HG03521 (cell line): ENCODE measurements around the gene ERGIC2.

ENCODE experiments used
- ATAC-seq: cut with Tn5 transposase; IDR thresholded peaks from one replicate; pipeline ENCODE4 v1.9.1; 2021; ENCODE audit warnings: mild to moderate bottlenecking, moderate library complexity; ENCODE audit not compliant: unreplicated experiment

ERGIC2 gene

DNA sequence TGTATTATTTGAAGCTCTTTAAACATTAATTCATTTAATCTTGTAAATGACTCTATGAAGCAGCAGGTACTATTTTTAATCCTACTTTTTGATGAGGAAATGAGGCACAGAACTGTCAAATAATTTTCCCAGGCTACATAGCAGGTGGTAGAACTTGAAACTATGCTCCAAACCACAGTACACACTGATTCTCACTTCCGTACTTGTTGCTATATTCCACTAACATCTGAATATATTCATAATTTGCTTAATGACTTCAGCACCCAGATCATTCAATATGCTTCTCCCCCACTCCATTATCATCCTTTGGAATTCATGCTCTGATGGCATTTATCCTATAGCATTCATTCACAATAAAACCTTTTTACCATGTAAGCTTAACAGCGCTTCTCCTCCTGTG is 4.9 kb downstream of the ERGIC2 start:
- ATAC-seq: no peak

DNA sequence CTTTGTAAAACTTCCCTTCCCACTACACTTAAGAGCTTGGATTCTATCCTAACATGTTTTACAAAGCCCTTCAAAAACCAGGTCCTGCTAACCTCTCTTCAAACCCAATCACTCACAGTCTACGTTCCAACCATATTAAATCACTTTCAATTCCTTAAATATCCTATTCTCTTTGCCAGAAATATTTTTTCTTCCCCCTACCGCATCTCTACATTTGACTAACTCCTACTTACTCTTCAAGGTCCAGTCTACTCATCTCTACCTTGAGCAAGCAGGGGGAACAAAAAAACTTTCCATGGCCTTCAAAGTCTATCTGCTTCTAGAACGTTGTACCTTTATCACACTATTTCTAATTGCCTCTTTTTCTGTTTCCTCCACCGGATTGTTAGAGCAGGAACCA is 6.1 kb downstream of the ERGIC2 start:
- no peak for ATAC-seq

DNA sequence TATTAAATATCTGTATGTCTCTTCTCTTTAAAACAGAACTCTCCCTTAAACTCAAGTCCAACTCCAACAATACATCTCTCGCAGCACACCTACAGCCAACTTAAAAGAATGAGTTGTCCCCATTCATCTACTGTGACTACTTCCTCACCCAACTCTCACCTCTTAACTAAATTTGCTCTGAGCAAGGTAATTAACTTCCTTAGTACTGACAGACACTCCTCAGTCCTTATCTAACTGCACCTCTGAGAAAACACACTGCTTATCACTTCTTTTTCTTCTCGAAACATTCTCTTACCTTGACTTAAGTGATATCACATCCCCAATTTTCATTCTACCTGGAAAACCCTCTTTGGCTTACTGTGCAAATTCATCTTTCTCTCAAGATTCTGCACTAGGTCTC is 7.0 kb downstream of the ERGIC2 start:
- ATAC-seq: no peak

DNA sequence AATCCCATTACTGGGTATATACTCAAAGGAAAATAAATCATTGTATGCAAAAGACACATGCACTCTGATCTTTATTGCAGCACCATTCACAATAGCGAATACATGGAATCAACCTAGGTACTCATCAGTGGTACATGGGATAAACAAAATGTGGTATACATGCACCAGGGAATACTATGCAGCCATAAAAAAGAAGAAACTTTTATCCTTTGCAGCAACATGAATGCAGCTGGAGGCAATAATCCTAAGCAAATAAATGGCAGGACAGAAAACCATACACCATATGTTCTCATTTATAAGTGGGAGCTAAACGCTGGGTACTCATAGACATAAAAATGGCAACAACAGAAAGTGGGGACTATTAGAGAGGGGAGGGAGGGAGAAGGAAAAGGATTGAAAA is 15.9 kb downstream of the ERGIC2 start:
- no peak for ATAC-seq

DNA sequence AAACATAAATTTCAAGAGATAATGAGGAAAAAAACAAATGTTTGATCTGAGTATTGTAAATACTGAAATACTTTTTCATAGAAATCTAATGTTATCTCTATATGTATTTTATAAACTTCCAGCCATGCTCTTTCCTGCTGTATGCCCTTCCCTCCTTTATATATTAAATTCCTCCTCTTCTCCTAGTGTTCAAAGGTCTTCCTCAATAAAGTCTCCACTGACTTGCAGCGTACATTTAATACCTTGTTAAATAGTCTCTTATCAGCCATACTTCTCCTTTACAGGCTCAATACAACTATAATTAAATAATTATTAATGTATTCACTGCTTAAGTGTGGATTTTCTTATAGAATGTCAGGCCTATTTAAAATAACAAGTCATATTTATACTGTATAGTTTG is 26.0 kb downstream of the ERGIC2 start:
- ATAC-seq: no peak

DNA sequence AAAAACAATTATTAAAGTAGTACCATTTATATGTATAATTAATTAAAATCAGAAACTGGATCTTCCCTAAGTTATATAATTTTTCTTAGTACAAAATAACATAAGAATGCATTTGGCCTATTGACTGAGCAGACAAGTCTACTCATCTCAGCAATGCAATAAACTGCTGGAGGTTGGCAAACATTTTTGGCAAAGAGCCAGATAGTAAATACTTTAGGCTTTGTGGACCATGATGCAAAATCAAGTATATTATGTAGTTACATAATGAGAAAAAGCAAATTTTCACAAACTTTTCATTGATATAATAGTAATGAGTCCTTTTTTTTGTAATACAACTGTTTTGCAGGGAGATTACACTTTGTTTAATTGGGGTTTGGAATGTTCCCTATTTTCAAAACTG is 30.9 kb downstream of the ERGIC2 start:
- no peak for ATAC-seq

DNA sequence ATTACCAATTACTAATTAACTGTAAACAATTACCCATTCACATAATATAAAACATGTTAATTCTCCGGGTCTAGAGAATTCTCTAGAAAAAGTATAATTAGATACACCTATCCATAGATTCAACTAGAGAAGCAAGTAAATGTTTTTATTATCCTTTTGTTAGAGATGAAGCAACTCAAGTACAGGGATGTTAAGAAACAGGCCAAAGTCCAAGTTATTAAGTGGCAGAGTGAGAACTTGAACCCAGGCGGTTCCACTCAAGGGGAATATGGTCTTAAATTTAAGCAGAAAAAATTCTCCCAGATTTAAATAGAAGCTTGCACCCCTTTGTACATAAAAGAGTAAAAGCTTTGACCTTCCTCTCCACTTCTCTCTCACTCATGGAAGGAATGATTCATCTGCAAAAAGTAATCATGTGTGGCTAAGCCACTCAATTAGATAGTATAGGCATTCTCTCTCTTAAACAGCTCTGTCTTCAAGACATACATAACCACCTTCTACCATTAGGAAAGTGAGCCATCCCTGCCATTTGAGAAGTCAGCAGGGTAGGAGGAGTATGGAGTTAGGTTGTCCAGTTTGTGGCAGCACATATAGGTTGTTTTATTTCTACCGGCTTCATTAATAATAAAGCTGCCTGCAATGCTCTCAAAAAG is 34.1 kb downstream of the ERGIC2 start:
- ATAC-seq: no peak

DNA sequence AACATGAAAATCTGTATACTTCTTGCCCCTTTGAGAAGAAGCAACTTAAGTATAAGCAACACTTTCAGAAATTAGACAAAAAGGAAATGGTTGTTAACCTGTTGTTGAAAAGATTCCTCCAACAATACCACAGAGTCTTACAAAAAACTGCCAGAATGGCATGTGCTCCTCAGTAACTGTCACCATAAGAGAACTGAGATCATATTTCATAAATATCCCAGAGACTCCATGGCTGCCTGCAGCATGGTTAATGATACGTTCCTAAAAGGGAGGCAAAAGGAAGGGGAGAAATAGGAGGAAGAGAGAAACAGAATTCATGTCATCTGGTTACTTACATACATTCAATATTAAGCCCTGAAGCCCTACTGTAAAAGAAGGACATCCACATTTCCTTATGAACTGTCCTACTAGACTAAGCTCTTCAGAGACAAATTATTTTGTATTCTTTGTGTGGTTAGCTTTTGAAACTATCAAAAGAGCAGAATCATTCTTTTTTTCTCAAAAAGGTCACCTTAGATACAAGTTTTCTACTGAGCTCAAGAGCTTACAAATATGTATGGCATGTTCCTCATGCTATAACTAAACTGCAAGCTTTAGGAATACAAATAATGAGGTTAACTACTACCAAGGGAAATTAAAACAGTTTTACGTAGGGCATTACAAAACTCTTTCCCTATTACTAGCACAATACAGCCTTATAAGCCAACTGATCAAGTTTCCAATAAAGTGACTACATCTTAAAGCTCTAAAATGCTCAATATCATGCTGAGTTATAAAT is 37.8 kb downstream of the ERGIC2 start:
- ATAC-seq: no peak

DNA sequence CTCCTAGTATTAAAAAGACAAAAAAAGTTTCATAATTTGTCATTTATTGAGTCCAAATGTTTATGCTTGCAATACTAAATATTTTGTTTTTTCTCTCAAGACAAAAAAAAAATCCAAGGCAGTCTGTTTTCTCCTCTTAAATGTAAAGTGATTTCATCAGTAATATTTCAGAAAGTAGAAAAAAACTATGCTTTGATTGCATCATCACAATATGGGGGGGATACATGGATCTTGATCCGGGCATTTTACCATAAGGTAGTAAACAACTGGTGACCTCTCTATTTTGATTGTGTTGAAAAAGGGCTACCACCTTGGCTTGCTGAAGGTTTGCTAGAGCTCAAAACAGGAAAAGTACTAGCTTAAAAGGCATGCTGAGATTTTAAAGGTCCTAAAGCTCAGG is 43.6 kb downstream of the ERGIC2 start:
- no peak for ATAC-seq

DNA sequence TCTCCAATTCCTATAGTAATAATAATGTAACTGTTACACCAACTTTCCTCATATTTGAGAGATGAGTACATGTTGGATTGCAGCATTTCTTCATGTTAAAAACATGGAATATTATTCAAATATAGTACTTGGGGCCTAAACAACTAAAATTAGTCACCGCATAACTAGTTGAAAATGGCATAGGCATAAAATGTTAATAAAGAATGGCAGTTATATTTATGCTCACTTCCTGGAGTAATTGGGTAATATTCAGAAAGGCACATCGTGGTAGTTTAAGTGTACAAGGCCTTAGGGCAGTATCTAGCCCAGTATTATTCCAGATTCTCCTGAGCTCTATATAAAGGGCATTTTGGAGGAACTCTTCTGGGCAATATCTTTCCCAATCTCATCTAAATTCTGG is 46.0 kb downstream of the ERGIC2 start:
- no peak for ATAC-seq

DNA sequence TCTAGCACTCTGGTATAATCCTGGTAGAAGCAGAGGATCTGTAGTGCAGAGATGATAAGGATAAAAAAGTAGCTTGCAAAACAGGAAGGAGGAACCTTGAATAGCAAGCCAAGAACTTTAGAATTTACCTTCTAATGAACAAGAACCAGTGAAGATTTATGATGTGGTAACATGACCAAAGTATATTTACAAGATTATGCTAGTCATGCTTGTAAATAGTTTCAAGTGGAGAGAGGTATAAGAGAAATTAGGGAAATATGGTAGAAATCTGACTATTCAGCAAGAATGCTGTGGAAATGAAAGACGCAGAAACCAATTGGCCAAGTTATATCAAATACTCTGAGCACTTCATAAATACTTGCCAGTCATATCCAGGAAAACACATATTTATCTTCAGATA is 47.8 kb downstream of the ERGIC2 start:
- ATAC-seq: no peak

DNA sequence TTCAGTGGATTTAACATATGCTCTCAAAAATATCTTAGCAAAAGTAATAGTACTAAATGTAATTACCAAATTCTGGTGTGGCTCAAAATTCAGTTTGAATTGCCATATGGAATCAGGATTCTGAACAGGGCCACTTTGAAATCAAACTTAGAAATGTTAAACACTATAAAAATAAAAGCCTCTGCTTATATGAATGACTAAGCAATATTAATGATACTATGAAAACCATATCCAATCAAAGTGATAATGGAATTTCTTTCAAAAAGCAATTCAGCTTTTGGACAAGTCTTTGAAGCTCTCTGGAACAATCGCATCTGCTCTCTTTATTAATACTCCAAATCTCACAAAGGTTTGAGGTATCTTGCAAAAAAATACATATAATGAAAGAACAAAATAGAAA is 51.6 kb downstream of the ERGIC2 start:
- no peak for ATAC-seq

DNA sequence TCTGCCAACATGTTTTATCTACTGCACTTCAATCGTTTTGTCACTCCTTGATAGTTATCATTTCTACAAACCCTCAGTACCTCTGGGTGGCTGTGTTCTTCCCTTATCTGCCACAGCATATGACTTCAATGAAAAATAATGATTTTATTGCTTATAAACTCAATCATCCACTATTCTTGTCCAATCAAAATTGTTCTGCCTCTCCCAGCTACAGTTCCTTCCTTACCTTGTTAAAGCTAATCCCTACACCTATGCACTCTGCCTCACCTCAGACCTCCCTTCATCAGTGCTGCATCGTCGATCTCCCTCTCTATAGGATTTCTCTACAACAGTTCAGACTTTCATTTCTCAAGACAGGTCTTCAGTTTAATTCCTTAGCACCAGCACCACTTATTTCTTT is 58.8 kb downstream of the ERGIC2 start:
- no peak for ATAC-seq

DNA sequence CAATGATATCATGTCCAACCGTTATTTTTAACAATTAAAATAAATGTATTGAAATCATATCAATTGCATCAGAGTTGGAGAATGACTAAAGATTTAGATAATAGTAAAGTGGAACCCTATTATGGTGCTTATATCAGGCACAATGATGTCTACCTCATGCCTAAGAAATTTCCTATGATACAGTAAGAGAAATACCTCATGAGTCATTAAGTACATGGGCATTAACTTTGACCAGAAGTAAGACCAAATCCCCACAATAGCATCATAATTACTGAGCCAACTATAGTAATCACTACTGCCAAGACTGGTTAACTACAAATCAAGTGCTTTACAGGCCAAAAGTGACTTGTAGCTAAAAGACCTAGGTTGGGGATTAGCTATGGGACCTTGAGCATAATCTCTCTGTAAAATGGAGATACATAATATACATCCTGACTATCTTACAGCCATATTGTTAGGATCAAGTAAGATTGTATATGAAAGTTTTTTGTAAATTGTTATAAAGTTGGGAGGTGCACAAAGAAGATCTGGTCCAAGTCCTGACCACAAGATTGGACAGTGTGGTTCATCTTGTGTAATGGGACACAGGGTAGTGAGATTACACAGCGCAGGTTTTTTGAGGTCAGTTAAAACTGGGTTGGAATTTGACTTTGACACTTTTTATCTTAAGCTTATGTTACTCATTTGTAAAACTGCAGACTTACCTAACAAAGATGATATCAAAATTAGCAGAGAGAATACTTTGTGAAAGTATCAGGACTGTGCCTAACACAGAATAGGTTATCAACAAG is 60.5 kb downstream of the ERGIC2 start:
- no peak for ATAC-seq

DNA sequence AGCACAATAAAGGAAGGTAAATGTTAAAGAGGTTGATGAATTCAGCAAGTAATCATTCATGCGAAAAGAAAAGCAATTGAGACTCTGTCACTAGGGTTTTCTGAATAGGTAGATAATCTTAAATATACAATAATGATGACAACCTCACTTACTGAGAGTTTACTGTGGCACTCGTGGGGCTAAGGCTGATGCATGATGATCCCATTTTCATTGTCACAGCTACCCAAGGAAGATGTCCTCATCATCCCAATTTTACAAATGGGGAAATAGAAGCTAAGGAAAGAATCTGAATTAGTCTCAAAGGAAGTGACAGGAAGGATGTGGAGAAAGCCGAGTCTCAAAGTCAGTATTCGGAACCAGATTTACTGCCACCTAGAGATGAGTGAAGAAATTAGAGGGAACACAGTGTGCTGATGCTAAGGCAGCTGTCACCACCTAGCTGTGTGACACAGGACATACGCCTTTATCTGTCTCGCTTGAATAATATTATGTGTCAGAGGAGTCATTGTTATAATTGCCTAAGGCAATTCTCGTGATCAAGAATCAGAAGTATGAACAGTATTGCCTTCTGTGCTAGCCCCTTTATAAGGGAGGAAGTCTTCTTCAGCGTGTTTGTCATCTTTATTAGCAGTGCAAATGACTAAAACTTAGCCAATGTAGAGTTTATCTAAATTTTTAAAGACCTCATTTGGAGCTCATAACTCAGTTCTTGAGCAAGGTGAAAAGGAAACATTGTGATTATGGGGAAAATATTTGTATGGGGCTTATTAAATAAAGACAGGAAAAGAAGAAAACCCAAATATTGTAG is 63.2 kb downstream of the ERGIC2 start:
- peak; percentile 100 for ATAC-seq

DNA sequence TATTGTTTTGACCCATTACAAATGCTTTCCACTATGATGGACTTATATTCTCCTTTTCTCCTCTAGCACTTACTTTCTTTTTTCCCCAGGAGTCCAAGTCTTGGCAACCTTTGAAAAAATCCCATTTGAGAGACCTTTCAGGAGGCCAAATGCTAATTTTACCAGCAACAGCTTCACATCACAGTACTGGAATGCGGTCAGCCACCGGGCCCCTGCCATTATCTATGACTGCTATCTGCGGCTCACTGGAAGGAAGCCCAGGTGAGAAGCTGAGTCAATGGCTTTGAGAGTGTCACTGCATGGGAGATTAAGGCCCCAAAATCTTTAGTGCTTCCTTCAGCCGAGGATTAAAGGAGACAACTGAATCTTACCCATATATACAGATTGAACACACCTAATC is 64.2 kb downstream of the ERGIC2 start:
- ATAC-seq: no peak

DNA sequence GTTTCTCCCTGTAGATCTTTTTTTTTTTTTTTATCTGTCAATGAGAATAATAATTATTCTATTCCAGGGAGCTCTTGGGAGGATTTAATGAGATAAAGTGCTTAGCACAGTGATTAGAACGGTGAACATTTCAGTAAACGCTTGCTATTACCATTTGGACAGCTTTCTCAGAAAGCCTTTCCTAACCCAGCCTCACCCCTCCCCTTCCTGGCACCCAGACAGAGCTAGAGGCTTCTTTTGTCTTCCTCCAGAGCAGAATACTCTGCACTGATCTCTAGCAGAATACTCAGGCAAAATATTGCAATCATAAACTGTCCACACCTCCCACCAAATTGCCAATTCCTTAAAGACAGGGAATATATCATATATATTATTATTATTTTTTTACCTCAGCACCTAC is 66.6 kb downstream of the ERGIC2 start:
- no peak for ATAC-seq

DNA sequence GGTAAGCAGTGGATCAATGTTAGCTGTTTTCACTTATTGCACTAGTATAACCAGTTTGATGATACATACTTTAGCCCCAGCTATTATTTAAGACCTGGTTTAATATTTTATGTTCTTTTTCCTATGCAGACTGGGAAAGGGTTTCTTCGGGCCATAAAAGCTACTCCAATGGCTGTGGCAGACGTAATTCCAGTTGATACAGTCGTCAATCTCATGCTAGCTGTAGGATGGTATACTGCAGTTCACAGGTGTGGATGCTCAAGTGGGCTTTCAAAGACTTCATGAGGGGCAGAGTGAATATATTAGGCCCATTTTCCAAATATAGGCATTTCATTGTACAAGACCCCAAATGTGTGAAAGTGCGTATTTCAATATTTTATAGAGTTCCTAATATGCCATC is 70.1 kb downstream of the ERGIC2 start:
- ATAC-seq: no peak

DNA sequence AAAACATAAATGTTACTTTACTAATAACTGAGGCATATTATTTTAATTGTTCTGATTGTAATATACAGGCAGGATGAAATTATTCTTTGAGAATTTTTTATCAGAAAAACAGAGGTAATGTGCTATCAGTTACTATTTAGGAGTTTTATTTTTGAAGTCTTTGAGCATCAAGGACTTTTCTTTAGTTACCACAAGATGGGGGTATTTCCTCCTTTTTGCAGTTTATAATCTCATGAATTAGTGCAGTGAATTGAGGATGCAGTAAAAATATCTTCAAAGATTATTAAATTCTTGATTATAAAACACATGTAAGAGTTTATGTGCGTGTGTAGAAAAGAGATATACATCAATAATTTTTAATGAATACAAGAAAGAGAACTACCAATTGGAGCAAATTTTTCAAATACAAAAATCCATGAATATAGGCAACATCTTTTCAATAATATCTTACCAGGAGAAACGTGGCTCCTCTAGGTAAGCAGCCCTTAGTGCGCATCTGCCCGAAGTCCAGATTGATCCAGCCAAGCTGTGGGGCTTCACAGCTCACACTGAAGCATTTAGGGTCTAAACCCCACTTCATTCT is 71.6 kb downstream of the ERGIC2 start:
- ATAC-seq: no peak

DNA sequence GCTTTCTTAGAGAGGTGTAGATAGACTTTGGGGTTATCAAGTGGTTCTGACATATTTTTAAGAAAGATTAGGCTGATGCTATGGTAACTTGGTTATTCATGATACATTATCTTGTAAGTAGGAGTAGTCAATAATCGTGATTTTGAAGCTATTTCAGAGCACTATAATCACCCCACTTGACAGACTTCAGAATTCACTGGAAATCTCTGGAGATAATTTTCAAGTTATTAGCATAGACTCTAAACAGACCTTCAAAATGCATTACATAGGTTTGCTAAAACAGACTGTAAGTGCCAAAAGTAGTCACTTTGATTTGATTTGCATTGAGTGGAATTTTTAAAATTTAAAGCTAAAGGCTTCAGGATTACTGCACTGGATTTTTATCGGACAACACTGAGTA is 74.3 kb downstream of the ERGIC2 start:
- ATAC-seq: no peak

DNA sequence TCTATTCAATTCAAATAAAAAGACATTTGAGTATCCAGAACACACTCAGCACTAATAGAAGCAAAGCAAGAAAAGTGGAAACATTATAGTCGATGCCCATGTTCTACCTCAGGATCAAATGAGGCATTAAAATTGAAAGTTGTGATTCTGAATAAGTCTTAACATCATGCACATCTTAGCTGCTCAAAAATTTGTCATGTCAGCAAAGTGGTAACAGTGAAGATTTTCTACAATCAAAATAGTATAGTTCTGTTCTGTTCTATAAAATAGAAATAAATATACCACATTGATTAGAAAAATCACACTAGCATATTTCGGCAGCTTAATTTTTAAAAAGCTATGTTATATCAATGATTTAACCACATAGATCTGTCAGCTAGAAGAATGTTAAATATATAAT is 74.7 kb downstream of the ERGIC2 start:
- ATAC-seq: no peak
